HepG2 (cell line): Measurements from ENCODE around the gene IL1R1. TPM values are rescaled to one million over a fixed set of nuclear protein-coding genes. Genes with fewer than 3 reads are reported as not detected.

Source experiments
- ATF3 ChIP-seq: sonication (generic); formaldehyde crosslinking; IDR thresholded peaks from 2 replicates; pipeline ENCODE4 v1.4.0; 2020; ENCODE audit warnings: missing genetic modification reagents
- ATF4 ChIP-seq, 2 experiments: fragments of 450-650 bp in 1 of 2; sonication (generic) in 1 of 2; formaldehyde crosslinking; IDR thresholded peaks; 2 replicates each; pipeline versions ENCODE4 v1.5.0 to v1.8.0; 2020 to 2022; ENCODE audit warnings: mild to moderate bottlenecking in 1 of 2, missing genetic modification reagents in 1 of 2
- CEBPZ ChIP-seq: IDR thresholded peaks from 2 replicates; pipeline ENCODE4 v1.6.1; 2012; ENCODE audit warnings: low read length, improper control_type of control experiment
- ETV5 ChIP-seq: IDR thresholded peaks from 2 replicates; pipeline ENCODE4 v1.6.1; 2018; ENCODE audit warnings: missing biosample characterization, missing genetic modification reagents, inconsistent platforms, borderline replicate concordance
- HOXA7 ChIP-seq: sonication (generic); formaldehyde crosslinking; IDR thresholded peaks from 2 replicates; pipeline ENCODE4 v1.8.1; 2022; ENCODE audit warnings: mild to moderate bottlenecking, missing genetic modification reagents, moderate library complexity
- JUND ChIP-seq: sonication (generic); formaldehyde crosslinking; IDR thresholded peaks from 2 replicates; pipeline ENCODE4 v1.8.0; 2022; ENCODE audit warnings: mild to moderate bottlenecking, missing genetic modification reagents
- KAT8 ChIP-seq: IDR thresholded peaks from 2 replicates; pipeline ENCODE4 v1.6.1; 2016; ENCODE audit warnings: missing genetic modification reagents, missing compliant biosample characterization
- NONO ChIP-seq, 2 experiments: fragments of 450-650 bp in 1 of 2; sonication (generic) in 1 of 2; formaldehyde crosslinking in 1 of 2; IDR thresholded peaks in 1 of 2; conservative IDR thresholded peaks in 1 of 2; 2 replicates each; pipeline versions ENCODE4 v1.6.1 to v1.8.0; 2017 to 2022; ENCODE audit warnings: mild to moderate bottlenecking in 1 of 2, missing genetic modification reagents in 1 of 2, moderate library complexity in 1 of 2
- NR2C2 ChIP-seq: sonication (generic); formaldehyde crosslinking; IDR thresholded peaks from 2 replicates; pipeline ENCODE4 v1.4.0; 2020; ENCODE audit warnings: missing genetic modification reagents, mild to moderate bottlenecking, moderate library complexity, borderline replicate concordance
- PATZ1 ChIP-seq: sonication (generic); formaldehyde crosslinking; IDR thresholded peaks from 2 replicates; pipeline ENCODE4 v1.4.0; 2020; ENCODE audit warnings: missing genetic modification reagents
- PITX1 ChIP-seq: sonication (generic); formaldehyde crosslinking; IDR thresholded peaks from 2 replicates; pipeline ENCODE4 v1.5.1; 2020; ENCODE audit warnings: mild to moderate bottlenecking, missing genetic modification reagents
- POGZ ChIP-seq: sonication (generic); formaldehyde crosslinking; IDR thresholded peaks from 2 replicates; pipeline ENCODE4 v1.4.0; 2020; ENCODE audit warnings: mild to moderate bottlenecking, missing genetic modification reagents
- REPIN1 ChIP-seq: sonication (generic); formaldehyde crosslinking; IDR thresholded peaks from 2 replicates; pipeline ENCODE4 v1.8.0; 2022; ENCODE audit warnings: missing genetic modification reagents, low read depth, mild to moderate bottlenecking, borderline replicate concordance
- SMC3 ChIP-seq: IDR thresholded peaks from 2 replicates; pipeline ENCODE4 v1.6.1; 2011; ENCODE audit warnings: low read length, improper control_type of control experiment
- SNAPC5 ChIP-seq: sonication (generic); formaldehyde crosslinking; IDR thresholded peaks from 2 replicates; pipeline ENCODE4 v1.8.1; 2023; ENCODE audit warnings: mild to moderate bottlenecking, missing genetic modification reagents, borderline replicate concordance
- ZBTB14 ChIP-seq: sonication (generic); formaldehyde crosslinking; IDR thresholded peaks from 2 replicates; pipeline ENCODE4 v1.4.0; 2020; ENCODE audit warnings: missing genetic modification reagents
- ZBTB7B ChIP-seq: sonication (generic); formaldehyde crosslinking; IDR thresholded peaks from 2 replicates; pipeline ENCODE4 v1.4.0; 2020; ENCODE audit warnings: missing genetic modification reagents
- ZNF160 ChIP-seq: sonication (generic); formaldehyde crosslinking; IDR thresholded peaks from 2 replicates; pipeline ENCODE4 v1.8.0; 2022; ENCODE audit warnings: mild to moderate bottlenecking, inconsistent platforms, missing genetic modification reagents
- ZNF432 ChIP-seq: sonication (generic); formaldehyde crosslinking; IDR thresholded peaks from 2 replicates; pipeline ENCODE4 v1.5.0; 2020; ENCODE audit warnings: missing genetic modification reagents, mild to moderate bottlenecking, borderline replicate concordance
- ZNF878 ChIP-seq: sonication (generic); formaldehyde crosslinking; IDR thresholded peaks from 2 replicates; pipeline ENCODE4 v1.8.1; 2023; ENCODE audit warnings: mild to moderate bottlenecking, missing genetic modification reagents, moderate library complexity
- polyA plus RNA-seq, 8 experiments: library from polyadenylated mRNA; depleted of rRNA in 3 of 8; stranded (reverse) in 7 of 8; unstranded in 1 of 8; fragments of >200 nt; fragmentation: Illumina TruSeq in 4 of 8; extraction: Trizol in 4 of 8; gene quantifications; 2 replicates each; pipeline versions ENCODE4 v1.2.1 to v1.2.3, GENCODE V29; 2011 to 2016; ENCODE audit warnings: low read depth in 4 of 8, missing spikeins in 1 of 8, mixed read lengths in 1 of 8; ENCODE audit not compliant: insufficient read depth in 1 of 8
- total RNA-seq, 5 experiments: library from RNA; depleted of rRNA; stranded (reverse); fragments of >200 nt; fragmentation: Illumina TruSeq; extraction: Trizol; gene quantifications; 2 replicates each; pipeline ENCODE4 v1.2.3, GENCODE V29; 2016; ENCODE audit warnings: low read depth in 1 of 5

Gene IL1R1
- total and polyA plus RNA-seq, 2 of the 13 experiments (the other 11 are each of a cell fraction or from before 2014, with no cell fraction given), result 38.0 to 93.1 TPM

- TF ChIP-seq ATF4 (CRISPR knock-in tag; IDR thresholded peaks at IDR 0.05), result peak in 1 of 2 experiments; percentile 61; a peak in 2 of 4 replicates
- TF ChIP-seq NONO (IDR thresholded peaks at IDR 0.05), result no peak
- TF ChIP-seq NONO (CRISPR knock-in tag; conservative IDR thresholded peaks at IDR 0.05), result 0 out of 2 replicates have a peak, but pooled peaks have one; percentile 56
- TF ChIP-seq ATF3 (CRISPR knock-in tag), result 0 out of 2 replicates have a peak, but pooled peaks have one; percentile 46
- TF ChIP-seq ETV5 (CRISPR knock-in tag), result peak; percentile 60; the same call in 1 of the 2 replicates
- TF ChIP-seq CEBPZ, result no peak
- 0 out of 2 replicates have a peak, but pooled peaks have one; percentile 60 for TF ChIP-seq ZNF878 (CRISPR knock-in tag)
- TF ChIP-seq KAT8 (CRISPR knock-in tag), result peak; percentile 58; the same call in 1 of the 2 replicates
- peak; percentile 71; the same call in 1 of the 2 replicates for TF ChIP-seq NR2C2
- peak; percentile 73; the same call in 1 of the 2 replicates for TF ChIP-seq REPIN1 (CRISPR knock-in tag)
- TF ChIP-seq POGZ (CRISPR knock-in tag), result peak; percentile 88
- 0 out of 2 replicates have a peak, but pooled peaks have one; percentile 71 for TF ChIP-seq ZNF160 (CRISPR knock-in tag)
- peak; percentile 69; the same call in 1 of the 2 replicates for TF ChIP-seq ZBTB7B
- TF ChIP-seq SMC3, result peak; percentile 37; the same call in 1 of the 2 replicates
- TF ChIP-seq SNAPC5 (CRISPR knock-in tag), result no peak
- TF ChIP-seq PATZ1 (CRISPR knock-in tag), result peak; percentile 43; the same call in 1 of the 2 replicates
- TF ChIP-seq JUND (CRISPR knock-in tag), result peak; percentile 74
- no peak for TF ChIP-seq ZNF432 (CRISPR knock-in tag)
- TF ChIP-seq PITX1, result peak; percentile 88
- no peak for TF ChIP-seq HOXA7 (CRISPR knock-in tag)
- TF ChIP-seq ZBTB14 (CRISPR knock-in tag), result no peak
These were observed 42.0 kb upstream of the IL1R1 start (continued) for GRCh38 chr2:102100371-102101096.
